Caco-2 (cell line): ENCODE measurements around the gene YWHAQ. TPM values are rescaled to one million over a fixed set of nuclear protein-coding genes. Genes with fewer than 3 reads are reported as not detected.

Source experiments
- BruUV-seq: library from RNA; stranded (reverse); fragments of 400-500 nt; replicated peaks from 2 replicates; lab custom pipeline; 2021; lab: Mats Ljungman, UMichigan
- CTCF ChIA-PET: fragments of 300-600 bp; sonication (Branson Sonifier 250); formaldehyde crosslinking; loops from one replicate; lab custom pipeline; 2022; ENCODE audit warnings: antibody characterized with exemption; lab: Charles Lee
- POLR2A ChIA-PET: fragments of 300-600 bp; sonication (Branson Sonifier 250); formaldehyde crosslinking; loops from one replicate; lab custom pipeline; 2022; ENCODE audit warnings: antibody characterized with exemption; lab: Charles Lee
- DNase-seq, 2 experiments: peaks; one replicate each; pipeline versions ENCODE4 v3.0.0 to v3.0.0-alpha.2; 2020 to 2022
- H3K27me3 ChIP-seq: replicated peaks from 2 replicates; pipeline ENCODE4 v1.6.0; 2011; ENCODE audit warnings: low read length; ENCODE audit not compliant: control insufficient read depth, insufficient read depth
- H3K36me3 ChIP-seq: 2 replicates; pipeline ENCODE4 v1.5.1; 2011; ENCODE audit warnings: low read length; ENCODE audit not compliant: control insufficient read depth, insufficient read depth
- H3K4me1 ChIP-seq: fragments of 250-450 bp; sonication (Bioruptor Pico); 2 replicates; pipeline ENCODE4 v1.5.1; 2020; ENCODE audit warnings: mild to moderate bottlenecking
- H3K4me3 ChIP-seq: 2 replicates; pipeline ENCODE4 v1.5.1; 2011; ENCODE audit warnings: low read depth, mild to moderate bottlenecking, control low read depth, low read length
- H3K9me3 ChIP-seq: fragments of 250-450 bp; sonication (Bioruptor Pico); 2 replicates; pipeline ENCODE4 v1.5.1; 2020; ENCODE audit warnings: mild to moderate bottlenecking, moderate library complexity
- H3K27ac Mint-ChIP-seq: one replicate; pipeline ENCODE4 v1.8.0; 2022; ENCODE audit warnings: mixed read lengths; ENCODE audit not compliant: unreplicated experiment
- H3K27me3 Mint-ChIP-seq: one replicate; pipeline ENCODE4 v1.8.0; 2022; ENCODE audit warnings: mixed read lengths; ENCODE audit not compliant: insufficient read depth, unreplicated experiment
- H3K36me3 Mint-ChIP-seq: one replicate; pipeline ENCODE4 v1.8.0; 2022; ENCODE audit warnings: mild to moderate bottlenecking, mixed read lengths; ENCODE audit not compliant: insufficient read depth, unreplicated experiment
- H3K4me1 Mint-ChIP-seq: one replicate; pipeline ENCODE4 v1.8.0; 2022; ENCODE audit warnings: low read depth, mixed read lengths; ENCODE audit not compliant: unreplicated experiment
- H3K4me3 Mint-ChIP-seq: one replicate; pipeline ENCODE4 v1.8.0; 2022; ENCODE audit warnings: mild to moderate bottlenecking, moderate library complexity, mixed read lengths; ENCODE audit not compliant: unreplicated experiment
- H3K9me3 Mint-ChIP-seq: one replicate; pipeline ENCODE4 v1.8.0; 2022; ENCODE audit warnings: mixed read lengths; ENCODE audit not compliant: unreplicated experiment
- intact Hi-C: fragments of 100-400 bp; cut with micrococcal nuclease; formaldehyde crosslinking; loops from one replicate; pipeline ENCODE4 v1.10.0; 2022; ENCODE audit not compliant: unreplicated experiment
- total RNA-seq: library from RNA; stranded (reverse); gene quantifications from 2 replicates; pipeline ENCODE4 v1.2.3, GENCODE V29; 2022
- TF ChIP-seq, protein P1 (sequence below), 2 experiments: fragments of 200-600 bp in 1 of 2; IDR thresholded peaks; 1 replicate in 1 of 2; 2 replicates in 1 of 2; pipeline versions ENCODE4 v1.5.1 to v1.8.0; 2011 to 2022; ENCODE audit warnings: antibody characterized with exemption in 1 of 2, control low read depth in 1 of 2, inconsistent platforms in 1 of 2, low read depth in 1 of 2, low read length in 1 of 2, mild to moderate bottlenecking in 1 of 2, moderate library complexity in 1 of 2; ENCODE audit not compliant: insufficient read depth in 1 of 2, severe bottlenecking in 1 of 2, unreplicated experiment in 1 of 2

YWHAQ gene
- total RNA-seq, 1 experiment from 2014 or later, result 344 TPM

DNA sequence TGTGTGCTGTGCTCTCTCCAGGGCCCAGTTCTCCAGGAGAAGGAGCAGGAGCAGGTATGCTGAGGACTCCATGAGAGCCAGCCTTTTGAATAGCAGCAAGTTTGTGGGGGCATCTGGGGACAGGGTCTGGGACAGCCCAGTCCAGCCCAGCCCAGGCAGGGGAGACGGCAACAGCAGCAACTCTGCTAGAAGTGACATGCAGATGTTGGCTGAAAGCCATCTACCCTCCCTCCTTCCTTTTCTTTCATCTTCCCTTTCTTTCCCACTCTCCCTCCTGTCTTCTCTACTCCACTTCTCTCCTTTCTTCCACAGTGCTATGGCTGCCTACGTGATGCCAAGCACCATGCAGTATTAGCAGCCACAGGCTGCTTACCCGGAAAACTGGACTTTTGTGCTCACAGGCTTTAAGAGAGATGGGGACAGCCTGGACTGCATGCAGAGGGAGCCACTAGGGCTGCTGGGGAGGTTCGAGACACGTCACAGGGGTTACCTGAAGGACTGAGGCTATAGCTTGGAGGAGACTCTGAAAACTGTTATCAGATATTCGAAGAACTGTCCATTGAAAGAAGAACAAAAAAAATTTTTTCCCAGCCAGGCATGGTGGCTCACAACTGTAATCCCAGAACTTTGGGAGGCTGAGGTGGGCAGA lies 23.8 kb upstream of the YWHAQ start:
- intact Hi-C loops, result no loop called here
- Mint-ChIP-seq H3K9me3 (peaks cover 10% of the 10 kb centered on the region), H3K36me3 (no peaks in the 10 kb centered on the region), H3K27me3 (peaks cover 3% of the 10 kb centered on the region), H3K4me1 (no peaks in the 10 kb centered on the region), H3K27ac (no peak overlapping the region), H3K4me3 (no peak overlapping the region)
- Histone ChIP-seq H3K27me3 (no peaks in the 10 kb centered on the region), H3K36me3 (no peaks in the 10 kb centered on the region), H3K4me1 (no peaks in the 10 kb centered on the region), H3K9me3 (no peaks in the 10 kb centered on the region), H3K4me3 (no peak overlapping the region)
- BruUV-seq, result no TSS peak
- POLR2A ChIA-PET, result no interaction called here
- TF ChIP-seq, protein P1, sequence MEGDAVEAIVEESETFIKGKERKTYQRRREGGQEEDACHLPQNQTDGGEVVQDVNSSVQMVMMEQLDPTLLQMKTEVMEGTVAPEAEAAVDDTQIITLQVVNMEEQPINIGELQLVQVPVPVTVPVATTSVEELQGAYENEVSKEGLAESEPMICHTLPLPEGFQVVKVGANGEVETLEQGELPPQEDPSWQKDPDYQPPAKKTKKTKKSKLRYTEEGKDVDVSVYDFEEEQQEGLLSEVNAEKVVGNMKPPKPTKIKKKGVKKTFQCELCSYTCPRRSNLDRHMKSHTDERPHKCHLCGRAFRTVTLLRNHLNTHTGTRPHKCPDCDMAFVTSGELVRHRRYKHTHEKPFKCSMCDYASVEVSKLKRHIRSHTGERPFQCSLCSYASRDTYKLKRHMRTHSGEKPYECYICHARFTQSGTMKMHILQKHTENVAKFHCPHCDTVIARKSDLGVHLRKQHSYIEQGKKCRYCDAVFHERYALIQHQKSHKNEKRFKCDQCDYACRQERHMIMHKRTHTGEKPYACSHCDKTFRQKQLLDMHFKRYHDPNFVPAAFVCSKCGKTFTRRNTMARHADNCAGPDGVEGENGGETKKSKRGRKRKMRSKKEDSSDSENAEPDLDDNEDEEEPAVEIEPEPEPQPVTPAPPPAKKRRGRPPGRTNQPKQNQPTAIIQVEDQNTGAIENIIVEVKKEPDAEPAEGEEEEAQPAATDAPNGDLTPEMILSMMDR (IDR thresholded peaks at IDR 0.05; ENCODE audit: insufficient read depth in 1 of 2, low read depth in 1 of 2, low read length in 1 of 2, severe bottlenecking in 1 of 2, unreplicated experiment in 1 of 2), result no peak
- CTCF ChIA-PET, result no interaction called here
- DNase-seq, result no peak

DNA sequence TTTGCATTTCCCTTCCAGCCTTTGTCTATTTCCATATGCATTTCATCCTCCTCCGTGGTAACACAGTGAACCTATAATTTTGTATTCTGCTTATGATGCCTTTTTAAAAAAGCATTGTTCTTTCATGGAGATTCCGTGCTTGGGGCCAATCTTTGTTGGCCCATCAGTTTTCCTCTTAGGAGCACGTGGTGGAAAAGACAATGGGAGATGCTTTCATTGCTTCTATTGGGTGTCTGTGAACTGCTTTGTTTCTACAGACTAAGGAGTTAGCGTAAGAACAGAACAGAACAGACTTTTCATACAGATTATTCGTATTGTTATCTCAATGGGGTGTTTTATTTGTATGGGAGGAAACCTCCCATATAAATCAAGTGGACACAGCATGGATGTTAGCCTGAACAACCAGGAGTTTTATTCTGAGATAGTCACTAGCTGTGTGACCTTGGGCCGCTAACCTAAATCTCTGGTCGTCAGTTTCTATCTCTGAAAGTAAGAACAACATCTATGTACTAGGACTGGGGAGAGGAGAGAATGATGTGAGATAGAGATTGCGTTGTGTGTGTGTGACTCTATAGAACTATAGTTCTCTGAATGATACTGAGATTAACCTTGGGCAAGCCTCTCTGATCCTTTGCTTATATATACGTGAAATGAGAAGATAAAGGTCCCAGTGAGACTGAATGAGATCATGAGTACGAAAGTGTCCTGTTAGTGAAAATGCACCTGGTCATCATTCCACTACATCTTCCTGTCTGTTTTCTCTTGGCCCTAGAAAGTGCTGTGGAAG lies 22.9 kb upstream of the YWHAQ start:
- DNase-seq, result no peak
- intact Hi-C loops, result no loop called here
- ChIA-PET POLR2A (no interaction called here), CTCF (no interaction called here)
- Mint-ChIP-seq H3K27me3 (peaks cover 3% of the 10 kb centered on the region), H3K9me3 (peaks cover 10% of the 10 kb centered on the region), H3K4me1 (no peaks in the 10 kb centered on the region), H3K4me3 (no peak overlapping the region), H3K36me3 (no peaks in the 10 kb centered on the region), H3K27ac (no peak overlapping the region)
- Histone ChIP-seq H3K27me3 (no peaks in the 10 kb centered on the region), H3K36me3 (no peaks in the 10 kb centered on the region), H3K9me3 (no peaks in the 10 kb centered on the region), H3K4me1 (no peaks in the 10 kb centered on the region), H3K4me3 (no peak overlapping the region)
- no TSS peak for BruUV-seq
- TF ChIP-seq, protein P1 (IDR thresholded peaks at IDR 0.05; ENCODE audit: insufficient read depth in 1 of 2, low read depth in 1 of 2, low read length in 1 of 2, severe bottlenecking in 1 of 2, unreplicated experiment in 1 of 2), result no peak

- Mint-ChIP-seq H3K4me3 (no peak overlapping the region), H3K27me3 (peaks cover 3% of the 10 kb centered on the region), H3K36me3 (no peaks in the 10 kb centered on the region), H3K27ac (no peak overlapping the region), H3K4me1 (no peaks in the 10 kb centered on the region), H3K9me3 (peaks cover 10% of the 10 kb centered on the region)
- TF ChIP-seq, protein P1 (IDR thresholded peaks at IDR 0.05; ENCODE audit: insufficient read depth in 1 of 2, low read depth in 1 of 2, low read length in 1 of 2, severe bottlenecking in 1 of 2, unreplicated experiment in 1 of 2), result no peak
- CTCF ChIA-PET, result no interaction called here
- DNase-seq, result no peak
- Histone ChIP-seq H3K36me3 (no peaks in the 10 kb centered on the region), H3K27me3 (no peaks in the 10 kb centered on the region), H3K4me1 (no peaks in the 10 kb centered on the region), H3K4me3 (no peak overlapping the region), H3K9me3 (no peaks in the 10 kb centered on the region)
- POLR2A ChIA-PET, result no interaction called here
- intact Hi-C loops, result no loop called here
- no TSS peak for BruUV-seq
Measured at GRCh38 chr2:9652898-9653479, 22.2 kb upstream of the YWHAQ start.
